ENCODE measurements around the gene NET1.

Gene NET1

DNA sequence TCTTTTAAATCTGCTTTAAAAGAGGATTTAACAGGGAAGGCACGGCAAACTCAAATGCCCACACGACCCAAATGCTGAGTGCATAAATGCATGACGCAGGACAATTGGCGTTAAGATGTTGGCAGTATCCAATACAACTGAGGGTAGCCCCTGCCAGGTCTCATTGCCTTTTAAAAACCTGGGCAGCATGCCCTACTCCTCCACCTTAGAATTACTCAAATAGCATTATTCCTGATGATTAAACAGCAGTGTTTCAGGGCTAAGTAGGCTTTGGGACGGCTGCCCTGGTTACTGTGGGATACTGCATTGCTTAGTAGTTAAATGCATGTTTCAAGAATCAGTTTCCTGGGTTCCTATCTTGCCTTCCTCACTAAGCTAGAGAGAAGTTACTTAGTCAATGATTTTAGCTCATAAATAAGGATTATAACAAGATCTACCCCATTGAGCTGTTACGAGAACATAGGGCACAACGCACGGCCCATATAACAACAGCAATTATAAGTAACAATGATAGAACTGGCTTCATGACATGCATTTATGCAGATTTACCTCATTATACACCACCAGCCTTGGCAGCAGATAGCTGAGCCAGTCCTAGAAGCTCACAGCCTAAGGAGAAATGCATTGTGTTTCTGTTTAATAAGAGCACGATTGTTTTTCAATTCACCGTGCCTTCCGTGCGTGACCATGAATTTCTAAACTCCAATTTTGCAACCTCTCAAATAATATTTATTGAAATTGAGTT lies 15.6 kb upstream of the NET1 start:
- Histone ChIP-seq H3K9ac (ENCODE audit: low read length) (no peak overlapping the region), H3K4me2 (ENCODE audit: low read length) (no peak overlapping the region), H4K20me1 (ENCODE audit: insufficient read depth, low read length) (no peaks in the 10 kb centered on the region), H3K79me2 (ENCODE audit: insufficient read depth, low read length) (no peaks in the 10 kb centered on the region), H3K9me3 (ENCODE audit: low read length) (no peaks in the 10 kb centered on the region), H2AFZ (ENCODE audit: low read length) (no peak overlapping the region), H3K4me1 (ENCODE audit: insufficient read depth, low read length, severe bottlenecking) (no peaks in the 10 kb centered on the region), H3F3A (ENCODE audit: insufficient read depth, low read length) (no peaks in the 10 kb centered on the region), H3K9me2 (ENCODE audit: low read depth, low read length) (no peaks in the 10 kb centered on the region), H3K36me3 (ENCODE audit: insufficient read depth, low read length) (no peaks in the 10 kb centered on the region), H3K27ac (ENCODE audit: low read depth, low read length, poor library complexity, severe bottlenecking) (no peak overlapping the region), H3K4me3 (ENCODE audit: low read depth, low read length, poor library complexity, severe bottlenecking) (no peak overlapping the region), H3K27me3 (ENCODE audit: insufficient read depth, low read length) (no peaks in the 10 kb centered on the region)
- no peak for TF ChIP-seq EZH2 (IDR thresholded peaks at IDR 0.05; ENCODE audit: borderline replicate concordance, low read length)
- TF ChIP-seq, protein P1, sequence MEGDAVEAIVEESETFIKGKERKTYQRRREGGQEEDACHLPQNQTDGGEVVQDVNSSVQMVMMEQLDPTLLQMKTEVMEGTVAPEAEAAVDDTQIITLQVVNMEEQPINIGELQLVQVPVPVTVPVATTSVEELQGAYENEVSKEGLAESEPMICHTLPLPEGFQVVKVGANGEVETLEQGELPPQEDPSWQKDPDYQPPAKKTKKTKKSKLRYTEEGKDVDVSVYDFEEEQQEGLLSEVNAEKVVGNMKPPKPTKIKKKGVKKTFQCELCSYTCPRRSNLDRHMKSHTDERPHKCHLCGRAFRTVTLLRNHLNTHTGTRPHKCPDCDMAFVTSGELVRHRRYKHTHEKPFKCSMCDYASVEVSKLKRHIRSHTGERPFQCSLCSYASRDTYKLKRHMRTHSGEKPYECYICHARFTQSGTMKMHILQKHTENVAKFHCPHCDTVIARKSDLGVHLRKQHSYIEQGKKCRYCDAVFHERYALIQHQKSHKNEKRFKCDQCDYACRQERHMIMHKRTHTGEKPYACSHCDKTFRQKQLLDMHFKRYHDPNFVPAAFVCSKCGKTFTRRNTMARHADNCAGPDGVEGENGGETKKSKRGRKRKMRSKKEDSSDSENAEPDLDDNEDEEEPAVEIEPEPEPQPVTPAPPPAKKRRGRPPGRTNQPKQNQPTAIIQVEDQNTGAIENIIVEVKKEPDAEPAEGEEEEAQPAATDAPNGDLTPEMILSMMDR (IDR thresholded peaks at IDR 0.05; ENCODE audit: low read length) = no peak

GRCh38 chr10:5399332-5399731 lies 13.0 kb upstream of the NET1 start:
- no peak overlapping the region for H3K27ac ChIP-seq (ENCODE audit: low read depth, low read length, poor library complexity, severe bottlenecking)
- no peak overlapping the region for H2AFZ ChIP-seq (ENCODE audit: low read length)
- TF ChIP-seq, protein P1 (IDR thresholded peaks at IDR 0.05; ENCODE audit: low read length) = no peak
- TF ChIP-seq EZH2 (IDR thresholded peaks at IDR 0.05; ENCODE audit: borderline replicate concordance, low read length) = no peak
- no peaks in the 10 kb centered on the region for H3K9me3 ChIP-seq (ENCODE audit: low read length)
- no peaks in the 10 kb centered on the region for H3F3A ChIP-seq (ENCODE audit: insufficient read depth, low read length)
- H3K36me3 ChIP-seq (ENCODE audit: insufficient read depth, low read length) = no peaks in the 10 kb centered on the region
- H3K79me2 ChIP-seq (ENCODE audit: insufficient read depth, low read length) = no peaks in the 10 kb centered on the region
- H4K20me1 ChIP-seq (ENCODE audit: insufficient read depth, low read length) = no peaks in the 10 kb centered on the region
- no peaks in the 10 kb centered on the region for H3K9me2 ChIP-seq (ENCODE audit: low read depth, low read length)
- H3K4me2 ChIP-seq (ENCODE audit: low read length) = no peak overlapping the region
- H3K4me1 ChIP-seq (ENCODE audit: insufficient read depth, low read length, severe bottlenecking) = no peaks in the 10 kb centered on the region
- no peaks in the 10 kb centered on the region for H3K27me3 ChIP-seq (ENCODE audit: insufficient read depth, low read length)
- H3K9ac ChIP-seq (ENCODE audit: low read length) = no peak overlapping the region
- H3K4me3 ChIP-seq (ENCODE audit: low read depth, low read length, poor library complexity, severe bottlenecking) = no peak overlapping the region

- H3F3A ChIP-seq (ENCODE audit: insufficient read depth, low read length) = no peaks in the 10 kb centered on the region
- no peaks in the 10 kb centered on the region for H3K9me3 ChIP-seq (ENCODE audit: low read length)
- no peak for TF ChIP-seq EZH2 (IDR thresholded peaks at IDR 0.05; ENCODE audit: borderline replicate concordance, low read length)
- TF ChIP-seq, protein P1 (IDR thresholded peaks at IDR 0.05; ENCODE audit: low read length) = no peak
- no peaks in the 10 kb centered on the region for H4K20me1 ChIP-seq (ENCODE audit: insufficient read depth, low read length)
- H3K4me3 ChIP-seq (ENCODE audit: low read depth, low read length, poor library complexity, severe bottlenecking) = no peak overlapping the region
- no peak overlapping the region for H3K9ac ChIP-seq (ENCODE audit: low read length)
- H3K27ac ChIP-seq (ENCODE audit: low read depth, low read length, poor library complexity, severe bottlenecking) = no peak overlapping the region
- no peak overlapping the region for H3K4me2 ChIP-seq (ENCODE audit: low read length)
- H3K36me3 ChIP-seq (ENCODE audit: insufficient read depth, low read length) = no peaks in the 10 kb centered on the region
- no peaks in the 10 kb centered on the region for H3K27me3 ChIP-seq (ENCODE audit: insufficient read depth, low read length)
- H2AFZ ChIP-seq (ENCODE audit: low read length) = no peak overlapping the region
- H3K79me2 ChIP-seq (ENCODE audit: insufficient read depth, low read length) = no peaks in the 10 kb centered on the region
- no peaks in the 10 kb centered on the region for H3K9me2 ChIP-seq (ENCODE audit: low read depth, low read length)
- H3K4me1 ChIP-seq (ENCODE audit: insufficient read depth, low read length, severe bottlenecking) = no peaks in the 10 kb centered on the region
Measured at GRCh38 chr10:5400468-5401240, 11.7 kb upstream of the NET1 start.

All from OCI-LY1 (cell line).